ENCODE data around the gene TGDS.

DNA sequence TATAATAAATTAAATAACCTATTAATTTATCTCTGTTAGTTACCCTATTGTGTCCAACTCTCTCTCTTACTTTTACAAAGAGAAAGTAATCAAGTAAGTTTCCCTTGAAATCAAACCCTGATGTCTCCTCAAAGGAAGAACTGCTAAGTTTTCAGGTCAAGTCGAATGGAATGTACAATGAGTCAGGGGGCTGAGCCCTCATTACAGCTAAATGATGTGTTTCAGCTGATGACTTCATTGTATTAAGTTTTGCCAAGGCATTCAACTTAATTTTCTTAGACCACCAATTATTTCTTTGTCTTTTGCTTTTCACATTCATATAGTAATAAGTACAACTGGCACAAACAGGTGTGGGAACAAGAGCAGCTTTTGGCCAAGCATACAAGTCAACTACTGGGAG lies 61.8 kb downstream of the TGDS start:
- TF ChIP-seq, protein P1, sequence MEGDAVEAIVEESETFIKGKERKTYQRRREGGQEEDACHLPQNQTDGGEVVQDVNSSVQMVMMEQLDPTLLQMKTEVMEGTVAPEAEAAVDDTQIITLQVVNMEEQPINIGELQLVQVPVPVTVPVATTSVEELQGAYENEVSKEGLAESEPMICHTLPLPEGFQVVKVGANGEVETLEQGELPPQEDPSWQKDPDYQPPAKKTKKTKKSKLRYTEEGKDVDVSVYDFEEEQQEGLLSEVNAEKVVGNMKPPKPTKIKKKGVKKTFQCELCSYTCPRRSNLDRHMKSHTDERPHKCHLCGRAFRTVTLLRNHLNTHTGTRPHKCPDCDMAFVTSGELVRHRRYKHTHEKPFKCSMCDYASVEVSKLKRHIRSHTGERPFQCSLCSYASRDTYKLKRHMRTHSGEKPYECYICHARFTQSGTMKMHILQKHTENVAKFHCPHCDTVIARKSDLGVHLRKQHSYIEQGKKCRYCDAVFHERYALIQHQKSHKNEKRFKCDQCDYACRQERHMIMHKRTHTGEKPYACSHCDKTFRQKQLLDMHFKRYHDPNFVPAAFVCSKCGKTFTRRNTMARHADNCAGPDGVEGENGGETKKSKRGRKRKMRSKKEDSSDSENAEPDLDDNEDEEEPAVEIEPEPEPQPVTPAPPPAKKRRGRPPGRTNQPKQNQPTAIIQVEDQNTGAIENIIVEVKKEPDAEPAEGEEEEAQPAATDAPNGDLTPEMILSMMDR (IDR thresholded peaks at IDR 0.05) = no peak
- TF ChIP-seq POLR2A (IDR thresholded peaks at IDR 0.05) = no peak

All from thyroid gland (tissue), 4 donors.